ENCODE results near the gene LY6G6C.

The LY6G6C gene

DNA sequence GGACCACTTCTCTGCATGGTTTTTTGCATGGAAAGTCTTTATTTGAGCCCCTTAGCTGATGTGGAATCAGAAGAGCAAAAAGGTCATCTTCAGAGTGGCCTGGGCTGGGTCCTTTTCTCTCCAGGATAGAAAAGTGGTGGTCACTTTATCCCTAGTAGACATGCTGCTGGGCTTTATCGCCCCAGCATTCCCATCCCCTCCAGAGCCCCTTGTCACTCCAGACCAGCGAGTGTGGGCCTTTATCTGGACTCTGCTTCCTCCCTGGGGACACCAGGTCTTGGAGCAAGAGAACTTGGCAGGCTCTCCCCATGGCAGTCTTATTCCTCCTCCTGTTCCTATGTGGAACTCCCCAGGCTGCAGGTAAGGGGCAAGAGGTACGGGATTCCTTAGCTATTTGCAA, 14.9 kb downstream of the LY6G6C start, which contains the start of gene LY6G6F:
Gene LY6G6F (plus strand): TSS at position 268 of the 400 bp plus-strand sequence. CDS start 41 bp downstream, at position 309.
- no peak for DNase-seq (ENCODE audit: low read depth)

DNA sequence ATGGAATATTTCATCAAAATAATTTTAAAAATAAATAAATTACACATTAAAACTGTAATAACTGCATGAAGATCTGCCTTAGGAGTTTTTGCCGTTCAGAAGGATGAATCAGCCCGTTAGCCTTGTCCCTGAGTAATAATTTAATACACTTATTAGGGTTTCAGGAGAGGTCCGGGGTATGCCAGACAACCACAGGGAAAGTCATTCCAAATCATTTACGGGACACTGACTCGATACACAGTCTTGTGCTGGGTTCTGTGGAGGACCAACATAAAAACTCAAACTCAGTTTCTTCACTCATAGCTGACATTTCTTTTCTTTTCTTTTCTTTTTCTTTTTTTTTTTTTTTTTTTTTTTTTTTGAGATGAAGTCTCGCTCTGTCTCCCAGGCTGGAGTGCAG, 15.6 kb downstream of the LY6G6C start:
- DNase-seq (ENCODE audit: low read depth) = no peak

DNA sequence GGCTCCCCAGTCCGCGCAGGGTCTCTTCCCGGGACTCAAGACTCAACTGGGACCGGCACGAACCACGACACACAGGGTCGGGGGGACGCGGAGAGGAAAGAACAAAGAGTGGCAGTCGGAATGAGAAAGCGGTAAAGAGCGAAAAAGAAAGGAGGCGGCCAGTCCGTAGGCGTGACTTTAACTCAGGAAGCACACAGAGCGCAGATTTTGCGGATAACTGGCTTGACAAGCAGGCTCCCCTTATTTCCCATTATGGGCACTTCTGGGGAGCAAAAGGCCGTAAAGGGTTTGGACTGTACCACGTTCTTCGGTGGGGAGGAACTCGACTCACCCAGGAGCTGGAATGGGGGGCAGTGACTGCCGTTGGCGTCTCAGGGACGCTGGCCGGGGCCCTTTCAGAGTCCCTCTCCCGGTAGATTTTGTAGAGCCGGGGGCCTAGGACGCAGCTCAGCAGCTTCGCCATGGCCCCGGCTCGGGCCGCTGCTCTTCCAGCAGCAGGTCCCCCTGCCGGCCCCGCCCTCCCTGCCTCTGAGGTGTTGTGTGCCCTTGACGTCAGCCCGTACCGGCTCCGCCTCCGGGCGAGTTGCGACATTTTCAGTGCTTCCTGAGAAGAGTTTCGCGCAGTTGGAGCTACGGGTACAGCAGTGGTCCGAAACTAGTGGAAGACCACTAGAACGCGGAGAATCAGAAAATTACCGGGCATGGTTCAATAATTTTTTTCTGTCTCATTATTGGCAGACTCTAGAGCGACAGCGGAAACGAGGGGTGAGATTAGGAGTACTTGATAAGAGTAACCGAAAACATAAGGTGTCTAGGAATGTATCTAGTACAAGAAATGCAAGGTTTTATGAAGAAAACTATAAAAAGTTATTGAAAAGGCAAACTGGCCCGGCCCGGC, 18.5 kb downstream of the LY6G6C start, which contains the start of gene ABHD16A:
Gene ABHD16A (minus strand): TSS at position 506 of the 898 bp plus-strand sequence. CDS start 43 bp downstream, at position 463.
- DNase-seq (ENCODE audit: low read depth) = peak; percentile 99

DNA sequence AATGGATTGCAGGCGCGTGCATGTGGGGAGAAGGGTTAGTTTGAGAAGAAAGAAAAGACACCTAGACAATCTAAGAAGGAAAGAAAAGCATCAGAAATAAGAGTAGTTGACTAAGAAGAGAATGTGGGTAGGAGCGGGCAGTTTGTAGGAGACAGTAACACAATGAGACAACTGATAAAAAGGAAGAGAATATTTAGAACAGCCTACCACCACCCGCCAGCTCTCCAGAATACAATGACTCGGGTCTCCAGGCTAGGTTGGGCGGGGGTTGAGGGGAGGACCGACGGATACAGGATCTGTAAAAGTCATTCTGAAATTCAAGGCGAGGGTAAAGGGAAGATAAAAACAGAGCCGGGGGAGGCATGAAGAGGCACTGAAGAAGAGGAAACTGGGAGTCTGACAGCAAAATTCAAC, 19.1 kb downstream of the LY6G6C start:
- DNase-seq (ENCODE audit: low read depth) = no peak

DNA sequence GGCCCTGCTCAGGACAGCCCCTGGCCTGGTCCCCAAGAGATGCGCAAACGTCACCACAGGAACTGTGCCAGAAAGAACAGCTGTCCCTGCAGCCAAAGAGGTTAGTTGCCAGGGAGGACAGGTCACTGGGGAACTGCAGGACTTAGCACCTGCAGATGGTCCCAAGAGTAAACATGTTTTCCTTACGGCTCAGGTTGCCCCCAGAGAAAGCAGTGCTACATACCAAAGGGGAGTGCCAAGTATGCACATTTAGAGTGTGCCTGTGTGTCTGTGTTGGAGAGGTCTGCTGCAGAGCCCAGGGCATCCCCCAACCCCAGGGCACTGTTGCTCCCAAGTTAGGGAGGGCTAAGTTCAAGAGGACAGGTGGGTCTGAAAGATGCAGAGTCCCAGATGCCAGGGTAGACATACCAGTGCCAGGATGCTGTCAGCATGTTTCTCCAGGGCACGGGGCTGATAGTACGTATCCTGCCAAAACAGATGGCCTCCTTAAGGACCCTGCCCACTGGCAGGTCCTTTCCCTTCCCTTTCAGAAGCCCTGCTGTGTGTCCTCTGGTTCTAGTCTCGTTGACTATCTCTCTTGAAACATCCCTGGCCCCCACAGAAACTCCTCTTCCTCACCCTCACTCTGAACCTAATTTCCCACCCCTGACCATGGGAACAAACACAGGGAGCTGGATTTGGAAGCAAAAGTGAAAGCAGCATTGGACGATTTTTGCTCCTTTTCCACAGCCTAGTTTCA, 19.7 kb downstream of the LY6G6C start:
- DNase-seq (ENCODE audit: low read depth) = peak; percentile 49

DNA sequence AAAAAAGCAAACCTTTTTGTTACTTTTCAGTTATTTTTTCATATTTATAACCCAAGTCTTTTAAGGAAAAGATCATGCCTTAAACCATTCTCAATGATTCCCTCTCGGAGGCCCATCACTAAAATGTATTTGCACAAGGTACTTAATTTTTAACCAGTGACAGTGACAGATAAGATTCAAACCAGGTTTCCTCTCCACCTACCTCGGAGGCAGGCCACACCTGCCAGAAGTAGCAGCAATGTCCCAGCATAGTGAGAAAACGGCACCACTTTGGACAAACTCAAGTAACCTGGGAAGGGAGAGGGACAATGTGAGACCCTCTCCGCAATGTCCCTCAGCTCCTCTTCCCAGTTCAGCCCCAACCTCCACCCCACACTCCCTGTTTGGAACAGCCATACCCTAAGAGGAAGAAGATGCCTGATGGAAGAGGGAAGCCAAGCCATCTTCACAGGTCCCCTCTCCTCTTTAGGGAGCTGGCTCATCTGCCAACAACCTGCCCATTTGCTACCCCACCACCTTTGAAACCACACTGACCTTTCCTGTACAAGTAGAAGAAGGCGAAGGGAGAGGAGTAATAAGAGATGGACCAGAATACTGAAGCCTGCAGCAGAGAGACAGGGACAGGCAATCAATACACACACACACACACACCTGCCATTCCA, 20.7 kb downstream of the LY6G6C start:
- no peak for DNase-seq (ENCODE audit: low read depth)

DNA sequence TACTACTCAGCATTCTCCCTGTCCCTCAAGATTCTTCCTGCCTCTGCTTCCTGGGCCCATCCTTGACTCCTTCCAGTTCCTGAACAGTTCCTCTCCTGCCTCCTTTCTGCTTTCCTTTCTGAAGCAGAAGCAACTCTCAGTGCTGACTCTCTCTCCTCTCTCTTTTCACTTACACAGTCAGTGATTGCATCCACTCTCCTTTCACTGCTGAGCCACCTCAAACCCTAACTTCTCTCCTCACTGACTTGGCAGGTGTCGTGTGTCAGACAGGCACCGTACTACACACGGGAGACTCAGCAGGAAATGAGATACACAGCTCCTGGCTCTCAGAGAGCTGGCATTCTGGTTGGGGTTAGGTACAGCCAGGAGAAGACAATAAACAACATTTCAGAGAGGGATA, 24.0 kb downstream of the LY6G6C start:
- DNase-seq (ENCODE audit: low read depth) = peak; percentile 33

DNA sequence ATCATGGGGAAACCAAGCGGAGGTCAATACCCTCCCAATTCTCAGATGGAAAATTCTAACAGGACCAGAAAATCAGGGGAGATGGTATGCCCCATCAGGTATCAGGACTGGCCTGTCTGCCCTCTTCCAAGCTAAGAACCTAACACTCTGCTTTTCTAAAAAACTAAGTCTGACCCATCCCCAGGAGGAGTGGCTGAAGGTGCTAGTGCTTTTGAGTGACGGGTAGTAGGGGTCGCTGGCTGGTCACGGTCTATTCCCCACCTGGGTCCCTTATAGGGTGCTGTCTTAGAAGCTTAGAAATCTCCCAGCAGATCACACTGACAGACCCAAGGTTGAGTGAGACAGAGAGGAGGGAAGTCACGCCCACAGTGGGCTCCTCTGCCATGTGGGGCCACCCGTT, 28.0 kb downstream of the LY6G6C start:
- DNase-seq (ENCODE audit: low read depth) = no peak

DNA sequence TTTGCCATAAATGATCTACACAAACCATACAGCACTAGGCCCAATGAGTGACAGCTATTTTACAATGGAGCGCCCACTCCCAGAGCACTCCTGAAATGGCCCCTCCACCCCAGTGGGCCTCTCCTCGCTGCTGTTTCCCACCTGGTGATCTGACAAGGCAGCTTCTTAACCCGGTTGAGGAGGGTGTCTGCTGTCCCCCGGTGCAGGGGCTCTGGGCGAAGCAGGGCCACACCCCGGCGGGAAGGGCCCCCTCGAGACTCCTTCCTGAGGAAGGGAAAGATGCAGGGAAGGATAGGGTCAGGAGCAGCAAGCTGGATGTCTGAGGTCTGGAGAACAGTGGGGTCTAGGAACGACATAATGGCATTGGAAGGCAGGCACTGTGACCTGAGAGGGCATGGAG, 28.7 kb downstream of the LY6G6C start:
- no peak for DNase-seq (ENCODE audit: low read depth)

DNA sequence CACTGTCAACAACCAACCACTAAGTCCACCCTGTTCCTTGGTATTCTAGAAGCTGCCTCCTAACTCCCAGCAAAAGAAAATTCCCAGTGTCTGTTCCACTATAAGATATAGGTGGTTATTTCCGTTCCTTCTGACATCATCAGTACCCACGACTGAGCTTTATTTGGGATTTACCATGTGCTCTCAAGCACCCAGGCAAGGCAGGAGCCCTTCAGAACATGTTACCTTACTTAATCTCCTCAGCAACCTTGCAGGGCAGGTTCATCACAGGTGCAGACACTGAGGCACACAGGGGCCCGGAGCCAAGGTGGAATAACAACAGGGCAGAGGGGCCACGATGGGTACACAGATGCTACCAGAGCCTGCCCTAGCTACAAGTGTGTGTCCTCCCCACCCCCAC, 29.2 kb downstream of the LY6G6C start:
- no peak for DNase-seq (ENCODE audit: low read depth)

DNA sequence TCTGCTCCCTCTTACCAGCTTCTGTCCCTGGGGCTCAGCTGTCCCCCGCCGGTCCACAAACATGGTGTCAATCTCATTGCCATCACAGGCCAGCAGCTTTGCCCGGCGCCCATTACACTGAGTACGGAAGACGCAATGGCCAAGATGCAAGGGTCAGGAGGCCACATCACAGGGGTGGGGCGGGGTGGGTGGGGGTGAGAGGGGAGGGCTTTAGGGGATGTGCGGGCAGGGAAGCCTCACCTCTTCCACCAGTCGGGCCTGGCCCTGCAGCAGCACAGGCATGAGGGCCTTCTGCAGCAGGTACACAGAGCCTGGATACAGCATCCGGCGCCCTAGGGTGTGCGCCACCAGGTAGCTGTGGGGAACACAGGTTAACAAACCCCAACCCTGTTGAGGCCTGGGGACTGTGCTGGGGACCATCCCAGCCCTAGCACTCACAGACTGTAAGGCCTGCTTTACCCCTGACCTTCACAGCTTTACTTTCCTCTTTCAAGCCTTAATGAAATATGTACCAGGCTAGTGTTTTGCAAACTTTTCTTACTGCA, 29.9 kb downstream of the LY6G6C start:
- DNase-seq (ENCODE audit: low read depth) = no peak

DNA sequence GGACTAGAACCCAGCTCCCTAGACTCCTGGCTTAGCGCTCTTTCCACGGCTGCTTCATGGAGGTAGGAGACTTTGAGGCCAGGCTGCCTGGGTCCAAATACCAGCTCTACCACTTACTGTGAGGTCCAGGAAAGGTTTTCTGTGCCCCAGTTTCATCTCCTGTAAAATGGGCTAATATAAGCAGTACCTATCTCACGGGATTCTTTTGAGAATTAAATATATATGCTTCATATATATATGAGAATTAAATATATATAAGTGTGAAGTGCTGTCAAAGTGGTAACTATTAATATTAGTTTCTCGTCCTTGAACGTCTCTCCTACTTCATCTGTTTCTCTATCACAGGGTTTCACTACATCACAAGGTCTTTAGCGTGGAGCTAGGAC, 30.5 kb downstream of the LY6G6C start:
- no peak for DNase-seq (ENCODE audit: low read depth)

DNA sequence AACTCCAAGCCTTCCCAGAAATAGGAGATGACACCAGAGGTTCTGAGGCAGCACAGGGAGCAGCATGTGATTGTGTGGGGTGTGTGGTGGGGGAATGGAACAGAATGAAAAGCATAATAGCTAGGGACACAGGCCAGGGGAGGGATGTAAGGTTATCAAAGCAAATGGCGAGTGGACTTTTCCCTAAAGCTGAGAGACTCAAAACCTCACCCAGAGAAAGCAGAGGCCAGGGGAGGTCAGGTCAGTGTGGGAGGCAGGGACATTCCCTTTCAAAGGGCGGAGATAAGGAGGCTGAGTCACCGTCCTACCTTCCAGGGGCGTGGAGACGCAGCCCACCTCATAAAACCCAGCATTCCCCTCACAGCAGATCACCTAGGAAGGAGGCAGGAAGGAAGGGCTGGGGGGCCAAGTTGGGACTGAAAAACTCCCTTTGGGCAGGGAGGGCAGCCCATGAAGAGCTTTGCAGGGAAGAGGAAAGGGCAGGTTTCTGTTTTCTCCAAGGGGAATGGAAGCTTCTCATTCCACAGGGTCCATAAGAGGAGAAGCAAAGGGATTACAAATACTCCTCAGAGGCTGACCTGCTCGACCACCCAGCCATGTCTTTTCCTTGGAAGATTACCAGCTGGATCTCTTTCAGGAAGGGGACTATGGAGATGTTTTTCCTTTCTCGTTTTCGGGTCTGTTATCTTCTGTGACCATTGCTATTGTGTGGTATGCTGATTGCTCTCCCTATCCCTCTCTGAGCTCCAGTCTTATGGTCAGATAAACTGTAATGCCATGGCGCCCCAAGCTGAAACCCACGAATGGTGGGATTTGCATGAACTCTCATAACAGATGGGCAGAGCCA, 31.1 kb downstream of the LY6G6C start:
- DNase-seq (ENCODE audit: low read depth) = peak; percentile 15

DNA sequence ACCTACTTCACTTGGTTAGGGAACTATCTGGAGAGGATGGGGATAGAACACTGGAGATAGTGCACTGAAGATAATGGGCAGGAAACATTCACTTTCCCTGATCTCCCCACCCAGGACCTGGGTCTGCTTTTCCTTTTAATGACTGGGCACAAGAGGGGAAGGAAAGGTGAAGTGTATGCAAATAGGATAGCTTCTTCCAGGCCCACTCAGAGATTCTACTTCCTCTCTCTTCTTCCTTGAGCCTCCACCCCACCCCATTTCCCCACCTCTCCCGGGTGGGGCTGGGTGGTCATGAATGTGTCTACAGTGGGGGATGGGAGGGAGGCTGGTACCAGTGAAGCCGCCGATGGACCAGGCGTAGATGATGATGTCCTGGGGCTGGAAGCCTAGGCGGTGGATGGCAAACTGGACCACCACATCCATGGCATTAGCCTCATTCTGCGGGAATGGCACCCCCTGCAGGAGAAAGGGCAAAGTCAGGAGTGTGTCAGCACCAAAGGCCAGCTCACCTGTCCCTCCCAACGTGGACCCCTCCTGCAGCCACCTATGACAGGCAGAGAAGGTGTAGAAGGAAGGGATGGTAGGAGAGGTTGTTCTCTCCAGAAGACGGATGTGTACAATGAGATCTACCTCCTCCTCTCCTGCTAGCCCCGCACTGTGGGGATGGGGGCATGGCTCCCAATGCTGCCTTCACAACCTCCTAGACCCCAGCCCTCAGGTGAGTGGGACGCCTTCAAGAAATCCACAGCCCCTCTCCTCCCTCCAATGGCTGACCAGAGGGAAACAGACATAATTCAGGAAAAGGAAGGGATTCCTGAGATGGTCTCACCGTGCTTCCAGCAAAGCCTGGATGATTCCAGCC, 32.1 kb downstream of the LY6G6C start:
- DNase-seq (ENCODE audit: low read depth) = no peak

DNA sequence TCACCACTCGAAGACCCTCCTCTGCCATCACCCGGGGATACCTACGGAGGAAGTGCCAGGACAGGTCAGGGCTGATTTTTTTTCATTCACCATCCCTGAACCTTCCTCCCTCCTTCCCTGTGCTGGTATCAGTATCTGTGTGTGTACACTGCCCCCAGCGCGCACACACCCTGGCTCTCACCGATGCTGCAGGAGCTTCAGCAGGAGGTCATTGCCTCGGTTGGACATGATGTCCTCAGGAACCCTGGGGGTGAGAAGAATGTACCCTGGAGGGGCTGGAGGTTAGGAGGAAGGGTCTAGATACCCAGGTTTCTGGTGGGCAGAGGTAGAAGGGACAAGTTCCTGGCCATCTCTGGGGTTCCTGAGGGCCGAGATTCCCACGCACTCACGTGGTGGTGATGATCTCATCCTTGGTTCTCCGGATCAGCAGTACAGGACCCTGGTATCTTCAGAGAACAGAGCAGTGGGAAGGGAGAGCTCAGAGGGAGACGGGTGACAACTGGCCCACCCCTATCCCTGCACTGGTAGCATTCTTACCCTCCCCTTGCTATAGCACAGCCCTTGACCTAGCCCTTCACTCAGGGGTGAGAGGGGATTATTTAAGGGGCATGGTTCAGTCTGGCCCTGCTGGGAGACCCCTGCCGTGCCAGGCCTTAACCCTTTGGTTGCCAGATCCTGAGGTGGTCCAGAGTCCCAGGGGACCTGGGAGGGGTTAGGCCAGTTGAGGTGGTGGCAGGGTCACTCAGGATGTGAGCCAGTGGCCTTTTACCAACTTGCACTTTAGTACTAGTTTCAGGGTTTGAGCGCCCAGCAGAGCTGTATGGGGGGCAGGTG, 33.5 kb downstream of the LY6G6C start:
- no peak for DNase-seq (ENCODE audit: low read depth)

DNA sequence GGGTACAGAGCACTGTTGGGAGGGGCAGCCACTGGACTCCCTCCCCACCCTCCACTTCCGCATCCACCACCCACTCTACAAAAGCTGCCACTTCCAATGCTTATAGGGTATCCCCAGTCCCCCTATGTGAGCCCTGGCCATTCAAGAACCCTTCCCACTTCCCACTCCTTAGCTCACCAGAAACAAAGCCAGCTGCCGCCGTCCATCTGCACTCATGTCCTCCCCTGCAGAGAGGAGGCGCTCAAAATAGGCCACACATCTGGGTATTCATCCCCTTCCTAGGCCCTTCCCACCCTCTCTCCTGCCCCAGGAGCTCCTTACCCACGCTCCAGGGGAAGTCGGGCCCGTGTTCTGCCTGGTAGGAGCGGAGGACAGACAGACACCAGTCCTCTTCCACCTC, 34.2 kb downstream of the LY6G6C start:
- no peak for DNase-seq (ENCODE audit: low read depth)

DNA sequence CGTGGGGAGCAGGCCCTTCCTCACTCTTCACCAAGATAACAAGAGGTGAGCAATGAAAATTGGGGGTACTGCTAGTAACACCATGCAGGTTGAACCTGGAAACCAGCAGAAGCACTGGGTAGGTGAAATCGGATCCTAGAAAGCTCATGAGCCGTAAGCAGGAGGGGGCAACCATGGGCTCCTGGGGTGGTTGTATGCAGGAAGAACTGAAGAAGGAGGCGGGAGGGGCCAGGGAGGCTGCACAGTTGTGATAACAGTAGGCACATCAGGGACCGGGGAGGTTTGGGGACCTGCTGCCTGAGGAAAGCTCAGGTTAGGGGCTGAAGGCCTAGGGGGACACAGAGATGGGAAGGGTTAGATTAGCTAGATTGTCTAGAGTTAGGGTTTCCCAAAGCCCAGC, 35.1 kb downstream of the LY6G6C start:
- DNase-seq (ENCODE audit: low read depth) = no peak

DNA sequence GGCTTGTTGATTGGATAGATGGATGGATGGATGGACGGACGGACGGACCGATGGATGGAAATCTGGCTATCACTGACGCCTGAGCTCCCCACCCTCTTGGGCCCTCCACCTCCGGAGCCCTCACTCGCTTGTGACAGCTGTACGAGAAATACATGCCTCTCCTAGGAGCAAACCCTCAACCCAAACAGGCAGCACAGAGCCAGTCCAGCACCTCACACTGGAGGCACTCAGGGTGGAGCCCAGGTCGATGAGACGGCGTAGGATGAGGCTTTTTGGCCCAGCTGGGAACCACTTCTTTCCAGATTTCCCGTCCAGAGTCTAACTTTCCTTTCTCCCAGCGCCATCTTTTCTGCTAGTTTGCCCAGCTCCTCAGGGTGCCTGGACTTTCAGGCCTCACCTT, 38.0 kb downstream of the LY6G6C start:
- DNase-seq (ENCODE audit: low read depth) = no peak

DNA sequence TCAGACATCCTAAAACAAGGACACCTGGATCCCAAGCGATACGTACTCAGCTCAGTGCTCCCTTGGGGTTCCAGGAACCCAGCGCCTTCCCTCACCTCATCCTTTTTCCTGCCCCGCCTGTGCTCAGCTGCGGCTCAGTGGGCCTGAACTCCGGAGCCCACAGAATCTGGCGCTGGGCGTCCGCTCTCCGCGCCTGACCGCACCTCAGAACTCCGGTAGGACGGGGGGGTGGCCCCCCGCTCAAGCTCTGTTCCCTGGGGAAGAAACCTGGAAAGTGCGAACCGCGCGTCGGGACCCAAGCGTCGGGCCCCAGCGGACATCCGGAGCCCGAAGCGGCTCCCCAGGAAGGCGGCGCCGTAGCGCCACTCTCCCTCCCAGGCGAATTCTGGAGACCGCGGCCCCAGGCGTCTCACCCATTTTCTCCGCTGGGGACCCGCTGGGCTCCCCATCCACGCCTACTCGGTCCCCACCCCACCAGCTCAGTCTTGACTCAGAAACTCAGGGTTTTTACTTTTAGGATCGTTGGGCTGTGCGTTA, 40.3 kb downstream of the LY6G6C start:
- peak; percentile 29 for DNase-seq (ENCODE audit: low read depth)

Data from iris pigment epithelial cell (primary cell).